Loucy (cell line): Measurements from ENCODE around the gene LIN28B.

Source experiments
- EZH2phosphoT487 ChIP-seq: fragments of 200-600 bp; IDR thresholded peaks from 2 replicates; pipeline ENCODE4 v1.6.1; 2018; ENCODE audit warnings: antibody characterized with exemption, mild to moderate bottlenecking, moderate library complexity, borderline replicate concordance
- TF ChIP-seq, protein P1 (sequence below): fragments of 200-600 bp; sonication (generic); conservative IDR thresholded peaks from 2 replicates; pipeline ENCODE4 v1.5.1; 2014; ENCODE audit warnings: mild to moderate bottlenecking, antibody characterized with exemption, low read length

DNA sequence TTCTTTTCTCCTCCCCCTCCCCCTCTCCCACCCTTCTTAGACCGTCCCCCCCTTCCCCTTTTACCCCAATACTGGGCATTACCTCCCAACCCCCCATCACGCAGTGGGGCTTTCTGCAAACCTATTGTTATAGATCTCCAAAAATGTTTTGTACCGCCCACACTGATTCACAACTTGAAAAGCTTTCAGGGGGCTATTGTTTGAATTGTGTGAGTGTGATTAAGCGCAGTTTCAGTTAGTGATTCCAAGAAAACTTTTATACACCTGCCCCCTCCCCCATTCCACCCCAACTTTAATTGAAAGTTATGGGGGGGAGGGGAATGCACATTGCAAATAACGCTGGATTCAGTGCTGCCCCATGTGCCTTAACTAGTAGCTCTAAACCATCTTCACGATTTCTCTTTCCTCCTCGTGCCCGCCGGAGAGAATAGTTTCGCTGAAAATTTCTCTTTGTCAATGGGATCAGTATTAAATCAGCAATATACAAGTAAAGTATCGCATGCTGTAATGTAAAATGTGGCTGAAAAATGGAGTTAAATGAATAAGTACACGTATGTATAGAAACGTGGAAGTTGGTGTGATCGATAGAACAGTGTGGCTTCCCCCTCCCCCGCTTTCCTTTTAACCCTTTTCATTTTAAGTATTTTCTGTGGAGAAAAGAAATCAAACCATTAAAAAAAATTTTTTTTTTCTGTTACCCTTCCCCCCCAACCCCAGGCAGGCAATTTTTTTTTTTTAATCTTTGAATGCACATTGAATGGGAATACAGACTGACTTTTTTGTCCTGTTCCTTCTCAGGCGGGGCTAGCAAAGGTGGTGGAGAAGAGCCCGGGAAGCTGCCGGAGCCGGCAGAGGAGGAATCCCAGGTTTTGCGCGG, 632 bp downstream of the LIN28B start:
- TF ChIP-seq, protein P1, sequence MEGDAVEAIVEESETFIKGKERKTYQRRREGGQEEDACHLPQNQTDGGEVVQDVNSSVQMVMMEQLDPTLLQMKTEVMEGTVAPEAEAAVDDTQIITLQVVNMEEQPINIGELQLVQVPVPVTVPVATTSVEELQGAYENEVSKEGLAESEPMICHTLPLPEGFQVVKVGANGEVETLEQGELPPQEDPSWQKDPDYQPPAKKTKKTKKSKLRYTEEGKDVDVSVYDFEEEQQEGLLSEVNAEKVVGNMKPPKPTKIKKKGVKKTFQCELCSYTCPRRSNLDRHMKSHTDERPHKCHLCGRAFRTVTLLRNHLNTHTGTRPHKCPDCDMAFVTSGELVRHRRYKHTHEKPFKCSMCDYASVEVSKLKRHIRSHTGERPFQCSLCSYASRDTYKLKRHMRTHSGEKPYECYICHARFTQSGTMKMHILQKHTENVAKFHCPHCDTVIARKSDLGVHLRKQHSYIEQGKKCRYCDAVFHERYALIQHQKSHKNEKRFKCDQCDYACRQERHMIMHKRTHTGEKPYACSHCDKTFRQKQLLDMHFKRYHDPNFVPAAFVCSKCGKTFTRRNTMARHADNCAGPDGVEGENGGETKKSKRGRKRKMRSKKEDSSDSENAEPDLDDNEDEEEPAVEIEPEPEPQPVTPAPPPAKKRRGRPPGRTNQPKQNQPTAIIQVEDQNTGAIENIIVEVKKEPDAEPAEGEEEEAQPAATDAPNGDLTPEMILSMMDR, result no peak
- TF ChIP-seq EZH2phosphoT487, result no peak
